ENCODE results near the gene METTL14.
A peak's percentile ranks its signal among the peaks of the same experiment; 100 is the strongest.
"Not testable (repeated sequence)": the region's sequence is repeated elsewhere in the genome, so short reads cannot be mapped to it uniquely, and the experiment has no call there.

The METTL14 gene

DNA sequence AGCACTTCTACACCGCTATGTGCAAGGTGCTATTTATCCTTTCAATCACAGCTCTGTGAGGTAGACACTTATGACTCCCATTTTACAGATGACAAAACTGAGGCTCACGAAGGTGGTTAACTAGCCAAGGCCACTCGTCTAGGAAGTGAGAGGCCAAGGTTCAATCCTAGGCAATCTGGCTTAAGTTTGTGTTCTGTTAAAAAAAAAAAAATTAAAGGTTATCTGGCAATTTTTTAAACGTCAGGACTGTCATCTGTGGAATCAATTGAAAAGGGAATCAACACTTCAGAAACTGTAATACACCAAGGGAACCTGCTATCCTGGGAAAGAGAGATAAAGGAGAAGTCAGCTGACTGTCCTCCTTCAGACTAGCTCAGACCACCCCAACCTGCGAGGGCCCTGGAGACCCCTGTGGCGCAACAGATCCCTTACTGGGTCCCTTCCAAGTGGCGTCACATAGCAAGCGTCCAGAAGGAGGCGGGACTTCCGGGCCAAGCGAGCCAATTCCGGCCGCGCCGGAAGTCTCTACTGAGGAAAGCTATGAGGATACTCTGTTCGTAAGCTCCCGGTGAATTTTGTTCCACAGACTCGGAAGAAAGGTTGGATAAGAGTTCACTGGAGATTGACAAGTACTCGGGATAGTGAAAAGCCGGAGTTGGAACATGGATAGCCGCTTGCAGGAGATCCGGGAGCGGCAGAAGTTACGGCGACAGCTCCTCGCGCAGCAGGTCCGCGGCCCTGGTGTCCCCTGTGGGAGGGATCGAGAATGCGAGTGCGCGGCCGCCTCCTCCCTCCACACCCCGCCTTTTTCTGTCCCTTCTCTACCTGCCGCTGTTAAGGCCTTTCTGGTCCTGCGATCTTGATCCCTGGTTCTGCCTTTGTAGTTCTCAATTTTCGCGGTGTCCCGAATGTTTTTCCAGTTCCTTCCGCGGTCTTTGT, at the start of gene METTL14:
Gene METTL14 (plus strand): TSS at position 520 of the 939 bp plus-strand sequence. CDS start 143 bp downstream, at position 663.
- DNase-seq: peak; percentile 35

DNA sequence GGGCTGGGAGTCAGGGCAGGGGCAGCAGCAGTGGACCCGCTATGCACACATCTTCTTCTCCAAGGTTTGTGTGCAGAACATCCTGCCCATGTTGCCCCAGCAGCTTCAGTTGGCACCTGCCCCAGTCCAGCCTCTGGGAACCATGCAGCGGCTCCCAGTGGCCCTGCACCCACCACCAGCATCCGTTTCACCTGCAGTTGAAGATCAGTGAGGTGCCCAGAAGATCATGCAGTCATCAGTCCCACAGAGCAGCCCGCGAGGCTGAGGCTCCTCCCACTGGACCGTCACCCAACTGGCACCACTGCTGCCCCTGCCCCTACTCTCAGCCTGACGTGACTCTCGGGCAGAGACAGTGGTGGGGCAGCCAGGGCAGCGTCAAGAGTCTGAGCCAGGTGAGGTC, 49.1 kb upstream of the METTL14 start:
- DNase-seq: not testable (repeated sequence)

DNA sequence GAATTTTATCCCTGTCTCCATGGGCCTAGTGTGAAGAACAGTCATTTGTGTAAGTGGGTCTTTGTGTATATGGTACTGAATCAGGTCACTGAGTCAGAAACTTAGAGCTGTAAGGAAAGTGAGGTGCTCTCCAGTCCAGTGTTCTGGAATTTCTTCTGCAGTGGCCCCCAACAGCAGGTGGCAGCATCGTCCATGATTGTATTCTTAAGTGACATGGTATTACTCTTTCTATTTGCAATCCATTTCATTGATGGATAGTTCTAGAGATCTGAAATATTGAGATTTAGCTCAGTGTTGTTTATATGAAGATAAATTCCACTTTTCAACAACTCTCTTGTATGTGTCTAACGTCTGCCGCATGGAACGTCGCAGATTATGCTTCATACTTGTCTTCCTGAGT, 20.5 kb upstream of the METTL14 start:
- DNase-seq: not testable (repeated sequence)

DNA sequence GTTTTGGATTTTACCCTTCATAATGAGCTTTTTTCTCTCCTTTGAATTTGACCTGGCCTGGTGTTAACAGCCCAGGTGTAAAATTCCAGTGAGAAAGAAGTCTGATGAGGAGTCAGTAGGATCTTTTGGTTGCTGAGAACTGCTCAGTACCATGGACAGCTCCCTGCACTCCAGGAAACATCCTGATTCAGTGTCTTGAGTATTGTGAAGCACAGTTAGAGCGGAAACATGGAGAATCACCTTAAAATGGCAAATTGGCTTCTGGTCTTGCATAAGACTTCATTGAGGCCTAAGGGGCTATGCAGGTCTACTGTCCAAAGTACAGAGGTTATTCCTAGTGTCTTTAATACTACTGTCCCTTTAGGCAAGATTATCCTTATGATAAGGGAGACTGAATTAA, 16.0 kb upstream of the METTL14 start:
- not testable (repeated sequence) for DNase-seq

DNA sequence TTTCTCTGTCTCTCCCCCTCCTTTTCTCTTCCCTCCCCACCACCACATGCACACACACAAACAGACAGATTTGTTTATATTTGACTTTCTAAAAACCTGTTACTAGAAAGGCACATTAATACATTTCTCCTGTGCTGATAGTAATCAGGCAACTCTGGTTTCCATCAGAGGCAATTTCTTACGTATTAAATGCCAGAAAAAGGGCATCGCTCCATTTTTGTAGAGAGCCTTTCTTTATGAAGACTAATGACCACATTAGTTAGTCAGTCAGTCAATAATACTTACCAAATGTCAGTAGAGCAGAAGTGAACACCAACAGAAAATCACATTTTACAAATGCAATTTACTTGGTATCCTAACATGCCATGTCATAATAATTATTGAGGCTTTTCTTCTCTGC, 14.2 kb upstream of the METTL14 start:
- DNase-seq: not testable (repeated sequence)

DNA sequence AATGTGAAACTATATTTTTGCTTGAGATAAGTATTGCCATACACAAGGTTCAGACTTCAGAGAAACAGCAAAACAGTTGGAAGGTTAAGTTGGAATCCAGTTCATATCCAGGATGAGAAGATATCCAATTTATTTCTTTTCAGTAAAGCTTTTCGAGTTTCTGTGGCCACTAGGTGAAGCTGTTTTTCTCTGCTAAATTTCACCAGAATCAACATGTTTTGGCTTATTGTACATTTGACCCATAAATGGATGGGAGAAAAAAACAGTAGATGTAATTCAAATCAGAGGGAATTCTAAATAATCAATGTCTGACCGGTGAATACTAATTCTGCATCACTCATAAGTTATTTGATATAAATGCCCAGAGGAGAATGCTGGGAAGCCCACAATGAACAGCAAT, 9.1 kb upstream of the METTL14 start:
- DNase-seq: no peak

DNA sequence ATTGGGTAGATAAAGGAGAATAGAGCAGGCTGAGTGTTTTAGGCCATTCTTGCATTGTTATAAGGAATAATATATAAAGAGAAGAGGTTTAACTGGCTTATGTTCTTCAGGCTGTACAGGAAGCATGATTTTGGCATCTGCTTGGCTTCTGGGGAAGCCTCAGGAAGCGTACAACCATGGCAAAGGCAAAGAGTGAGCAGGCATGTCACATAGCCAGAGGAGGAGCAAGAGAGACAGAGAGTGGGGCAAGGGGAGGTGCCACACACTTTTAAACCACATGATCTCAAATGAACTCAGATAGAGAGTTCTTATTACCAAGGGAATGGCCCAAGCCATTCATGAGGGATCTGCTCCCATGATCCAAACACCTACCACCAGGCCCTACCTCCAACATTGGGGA, 4.4 kb upstream of the METTL14 start:
- no peak for DNase-seq

DNA sequence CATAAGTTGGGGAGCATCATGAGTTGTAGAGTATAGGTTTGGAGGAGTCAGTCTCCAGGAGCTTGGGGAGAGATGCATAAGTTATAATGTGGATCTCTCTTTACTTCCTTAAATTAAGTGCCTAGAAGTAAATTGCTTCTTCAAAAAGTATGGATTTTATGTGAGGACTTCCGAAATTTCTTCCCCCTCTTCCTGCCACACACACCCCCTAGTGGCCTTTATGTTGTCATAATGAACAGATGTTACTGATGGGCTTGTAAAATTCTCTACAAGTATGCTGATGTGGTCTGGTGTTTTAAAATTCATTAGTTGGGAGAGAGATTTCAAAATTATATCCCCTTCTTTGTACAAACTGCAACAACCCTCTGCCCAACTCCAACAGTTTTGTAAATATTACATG, 2.3 kb upstream of the METTL14 start:
- DNase-seq: no peak

DNA sequence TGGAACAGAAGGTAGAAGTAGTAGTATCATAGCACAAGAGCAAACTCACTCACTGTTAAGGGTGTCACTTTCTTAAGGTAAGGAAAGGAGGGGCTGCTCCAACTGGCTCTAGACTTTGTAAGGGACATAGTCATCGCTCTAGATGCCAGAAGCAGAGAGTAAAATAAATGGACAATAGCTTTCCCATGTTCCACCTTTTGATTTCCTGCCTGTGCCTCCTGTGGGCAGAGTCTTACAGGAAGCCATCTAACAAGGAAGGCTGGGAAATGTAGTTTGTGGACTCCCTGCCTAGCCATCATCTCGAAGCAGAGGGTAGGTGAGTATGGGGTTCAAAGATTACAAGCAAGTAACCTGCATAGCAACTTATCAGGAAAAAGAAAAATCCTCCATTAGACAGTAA, 1.7 kb upstream of the METTL14 start:
- no peak for DNase-seq

DNA sequence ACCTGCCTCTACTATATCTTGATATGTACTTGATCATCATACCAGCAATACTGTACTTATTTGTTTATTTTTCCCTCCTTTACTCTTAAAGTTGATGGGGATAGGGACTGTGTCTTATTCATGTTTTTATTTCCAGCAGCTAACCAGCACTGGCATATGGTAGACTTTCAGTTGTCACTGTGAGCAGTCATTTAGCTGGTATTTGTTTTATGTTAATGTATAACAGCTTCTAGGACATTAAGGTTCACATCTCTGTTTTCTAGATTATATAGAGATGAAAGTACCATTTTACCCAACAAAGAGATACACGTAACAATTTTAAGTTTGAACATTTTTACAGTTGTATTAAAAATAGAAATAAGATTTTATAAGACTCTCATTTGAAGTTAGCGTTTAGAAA, 17.9 kb downstream of the METTL14 start:
- no peak for DNase-seq

DNA sequence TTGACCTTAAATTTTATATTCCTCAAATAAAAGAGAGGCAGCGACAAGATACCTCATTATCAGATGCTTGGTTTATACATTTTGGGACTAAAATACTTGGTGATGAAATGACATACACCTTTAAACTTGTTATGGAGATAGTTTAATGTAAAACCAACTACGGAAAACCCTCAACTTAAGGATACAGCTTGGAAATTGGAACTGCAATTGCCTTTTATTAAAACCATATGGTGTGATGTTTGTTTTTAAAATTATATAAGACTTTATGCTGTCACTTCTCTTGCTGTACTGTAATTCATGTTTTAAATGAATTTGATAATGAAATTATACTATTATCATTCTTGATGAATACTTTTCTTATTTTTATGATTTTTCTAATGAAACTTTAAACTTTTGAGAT, 25.9 kb downstream of the METTL14 start:
- no peak for DNase-seq

DNA sequence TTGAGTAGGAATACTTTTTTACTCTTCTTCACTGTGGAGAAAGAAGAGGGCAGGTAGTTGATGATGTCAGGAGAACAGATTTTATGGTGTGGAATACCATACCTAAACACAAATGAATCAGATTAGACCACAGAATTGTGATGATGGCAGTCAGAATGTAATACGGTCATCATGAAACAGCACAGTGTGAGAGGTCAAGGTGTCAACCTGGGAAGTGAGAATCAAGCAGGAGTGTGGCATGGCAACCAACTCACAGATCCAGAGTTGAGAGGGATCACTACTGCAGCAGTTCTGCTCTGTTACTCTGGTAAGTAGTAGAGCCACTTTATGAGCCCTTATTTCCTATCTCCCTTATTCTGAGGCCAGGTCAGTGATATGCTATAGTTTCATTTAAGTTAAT, 27.7 kb downstream of the METTL14 start:
- DNase-seq: no peak

DNA sequence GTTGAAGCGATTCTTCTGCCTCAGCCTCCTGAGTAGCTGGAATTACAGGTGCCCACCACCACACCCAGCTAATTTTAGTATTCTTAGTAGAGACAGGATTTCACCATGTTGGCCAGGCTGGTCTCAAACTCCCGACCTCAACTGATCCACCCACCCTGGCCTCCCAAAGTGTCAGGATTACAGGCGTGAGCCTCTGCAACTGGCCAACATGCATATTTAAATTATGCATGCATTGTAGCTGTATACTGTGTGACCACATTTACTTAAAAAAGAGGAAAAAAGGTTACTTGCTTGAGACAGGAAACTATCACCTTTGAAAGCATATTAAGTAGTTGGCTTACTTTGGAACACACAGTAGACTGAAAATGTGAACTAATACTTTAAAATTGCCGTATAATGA, 29.5 kb downstream of the METTL14 start:
- DNase-seq: no peak

DNA sequence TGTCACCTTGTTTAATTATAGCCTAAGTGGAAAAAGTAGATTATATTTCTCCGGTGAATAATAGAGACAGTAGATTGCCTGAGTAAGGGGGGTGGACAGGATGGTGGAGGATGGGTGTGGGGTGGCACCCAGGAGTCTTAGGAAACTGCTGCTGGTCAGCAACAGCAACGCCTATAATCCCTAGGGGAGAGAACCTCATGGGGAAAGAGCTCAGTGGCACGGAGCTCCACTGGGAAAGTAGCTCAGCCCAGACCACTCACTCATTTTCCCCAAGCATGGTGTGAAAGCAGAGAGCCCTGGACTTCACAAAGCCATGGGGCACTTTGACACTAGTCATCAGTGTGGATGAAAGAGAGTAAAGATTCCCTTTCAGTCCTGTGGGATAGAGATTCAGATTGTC, 31.1 kb downstream of the METTL14 start:
- DNase-seq: no peak

DNA sequence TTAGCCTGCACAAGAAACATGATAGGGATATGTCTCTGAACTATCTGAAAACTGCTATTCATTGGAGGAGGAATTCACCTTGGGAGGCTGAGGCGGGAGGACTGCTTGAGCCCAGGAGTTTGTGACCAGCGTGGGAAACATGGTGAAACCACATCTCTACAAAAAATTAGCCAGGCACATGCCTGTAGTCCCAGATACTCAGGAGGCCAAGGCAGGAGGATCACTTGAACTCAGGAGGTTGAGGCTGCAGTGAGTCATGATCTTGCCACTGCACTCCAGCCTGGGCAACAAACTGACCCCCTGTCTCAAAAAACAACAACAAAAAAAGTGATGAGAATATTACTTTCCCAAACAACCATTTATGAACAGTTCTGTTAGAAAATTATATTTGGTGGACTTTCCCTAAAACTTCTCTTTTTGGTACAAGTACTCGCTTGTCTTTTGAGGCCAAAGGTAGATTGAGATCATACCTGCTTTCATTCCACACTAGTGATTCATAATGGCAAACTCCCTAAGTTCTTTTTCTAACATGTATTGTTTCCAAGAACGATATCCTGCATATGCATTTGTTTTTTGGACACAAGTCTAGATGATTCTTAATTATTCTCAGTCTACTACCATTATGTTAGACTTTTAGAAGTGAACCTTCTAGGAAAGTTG, 33.4 kb downstream of the METTL14 start:
- no peak for DNase-seq

DNA sequence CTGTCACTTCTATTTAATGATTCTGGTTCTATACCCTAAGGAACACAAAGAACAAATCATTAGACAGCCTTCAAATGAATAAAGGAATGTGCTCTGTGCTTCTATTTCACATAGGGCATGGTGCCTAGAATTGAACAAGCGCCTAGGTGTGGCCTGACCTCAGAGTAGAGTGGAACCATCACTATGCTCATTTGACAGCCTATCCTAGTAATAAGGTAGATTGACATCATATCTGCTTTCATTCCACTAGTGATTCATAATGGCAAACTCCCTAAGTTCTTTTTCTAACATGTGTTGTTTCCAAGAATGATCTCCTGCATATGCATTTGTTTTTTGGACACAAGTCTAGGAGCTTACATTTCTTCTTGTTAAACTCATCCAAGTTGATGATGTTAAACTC, 36.6 kb downstream of the METTL14 start:
- DNase-seq: no peak

DNA sequence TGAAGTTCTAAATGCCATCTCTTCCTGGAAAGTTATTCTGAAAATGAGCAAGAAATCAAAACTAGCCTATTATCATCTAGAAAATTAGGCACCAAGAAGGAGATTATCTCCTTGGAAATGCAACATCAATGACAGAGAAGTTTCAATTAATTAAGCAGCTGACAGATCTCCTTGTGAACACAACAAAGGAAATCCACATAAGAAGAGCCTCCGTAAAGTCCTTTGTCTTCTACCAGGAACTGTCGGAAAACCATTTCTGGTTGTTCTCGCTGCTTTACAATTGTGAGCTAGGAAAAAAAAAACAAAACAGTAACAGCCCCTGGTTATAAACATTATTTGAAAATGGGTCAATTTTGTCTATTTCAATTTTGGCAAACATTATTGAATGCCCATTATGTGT, 38.2 kb downstream of the METTL14 start:
- DNase-seq: no peak

DNA sequence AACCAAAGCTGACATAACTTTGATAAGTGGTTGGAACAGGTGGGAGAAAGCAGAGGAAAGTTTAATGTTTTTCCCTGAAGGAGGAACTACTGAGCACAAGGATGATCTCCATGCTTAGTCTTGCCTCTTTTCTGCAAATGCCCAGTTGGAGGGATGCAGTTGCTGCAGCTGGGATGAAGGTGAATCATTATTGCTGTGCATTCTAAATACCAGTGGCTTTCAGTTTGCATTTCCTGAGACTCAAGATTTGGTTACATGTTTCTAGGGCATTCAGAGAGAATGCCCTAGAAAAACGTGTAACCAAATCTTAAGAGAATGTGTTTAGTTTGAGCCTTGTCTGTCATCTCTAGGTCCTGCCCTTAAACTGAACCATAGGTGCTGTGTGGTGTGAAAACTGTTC, 42.2 kb downstream of the METTL14 start:
- no peak for DNase-seq

DNA sequence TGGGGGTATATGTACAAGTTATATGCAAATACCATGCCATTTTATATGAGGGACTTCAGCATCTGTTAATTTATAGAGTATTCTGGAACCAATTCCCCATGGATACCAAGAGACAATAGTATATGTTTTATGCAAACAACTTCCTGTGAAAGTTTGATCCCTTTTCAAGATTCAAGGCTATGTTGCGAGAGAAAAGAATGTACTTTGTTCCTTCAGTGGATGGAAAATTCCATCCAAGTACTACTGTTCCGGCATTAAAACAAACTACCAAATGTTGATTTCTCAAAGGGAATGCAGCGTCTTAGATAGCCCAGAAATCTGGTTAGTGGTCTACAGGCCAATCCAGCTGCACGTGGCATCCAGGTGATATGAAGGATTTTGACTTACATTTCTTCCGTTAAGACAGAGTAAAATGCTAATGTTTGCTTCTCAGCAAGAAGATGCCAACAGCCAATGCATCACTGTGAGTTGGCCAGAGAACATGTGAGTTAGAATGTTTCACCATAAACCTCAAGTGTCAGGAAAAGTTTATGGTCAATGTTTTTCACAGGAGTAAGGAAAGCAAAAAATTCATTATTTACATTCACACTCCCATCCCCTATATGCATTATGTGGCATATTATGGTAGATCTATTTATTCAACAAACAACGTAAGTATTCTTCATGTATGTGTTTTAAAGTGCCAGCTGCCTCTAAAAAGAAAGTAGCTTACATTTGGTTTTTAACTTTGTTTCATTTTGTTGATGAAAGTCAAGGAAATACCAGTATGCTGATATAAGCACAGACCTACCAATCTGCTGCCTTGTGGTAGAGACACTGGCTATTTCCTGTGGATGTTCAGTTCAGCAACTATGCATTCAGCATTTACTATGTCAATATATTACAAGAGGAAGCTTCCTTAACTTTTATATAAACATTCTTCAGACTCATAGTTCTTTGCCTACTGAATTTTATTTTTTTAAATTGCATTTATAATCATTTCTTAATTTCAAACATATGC, 44.4 kb downstream of the METTL14 start:
- DNase-seq: no peak

DNA sequence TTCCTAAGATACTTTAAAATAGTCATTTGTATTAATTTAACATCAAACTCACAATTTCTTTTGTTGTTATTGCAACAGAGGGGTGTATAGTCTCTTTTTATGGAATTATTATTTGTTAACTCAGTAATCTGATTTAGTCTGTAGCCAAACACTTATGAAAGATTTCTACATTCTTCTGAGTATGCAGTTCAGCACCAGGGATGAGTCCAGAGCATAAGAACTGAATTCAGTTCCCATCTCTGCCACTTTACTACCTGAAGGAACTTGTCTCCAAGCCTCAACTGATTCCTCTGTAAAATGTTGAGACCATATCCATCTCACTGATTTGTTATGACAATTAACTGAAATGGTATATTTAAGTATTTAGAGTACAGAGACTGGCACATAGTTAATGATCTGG, 45.5 kb downstream of the METTL14 start:
- DNase-seq: no peak

DNA sequence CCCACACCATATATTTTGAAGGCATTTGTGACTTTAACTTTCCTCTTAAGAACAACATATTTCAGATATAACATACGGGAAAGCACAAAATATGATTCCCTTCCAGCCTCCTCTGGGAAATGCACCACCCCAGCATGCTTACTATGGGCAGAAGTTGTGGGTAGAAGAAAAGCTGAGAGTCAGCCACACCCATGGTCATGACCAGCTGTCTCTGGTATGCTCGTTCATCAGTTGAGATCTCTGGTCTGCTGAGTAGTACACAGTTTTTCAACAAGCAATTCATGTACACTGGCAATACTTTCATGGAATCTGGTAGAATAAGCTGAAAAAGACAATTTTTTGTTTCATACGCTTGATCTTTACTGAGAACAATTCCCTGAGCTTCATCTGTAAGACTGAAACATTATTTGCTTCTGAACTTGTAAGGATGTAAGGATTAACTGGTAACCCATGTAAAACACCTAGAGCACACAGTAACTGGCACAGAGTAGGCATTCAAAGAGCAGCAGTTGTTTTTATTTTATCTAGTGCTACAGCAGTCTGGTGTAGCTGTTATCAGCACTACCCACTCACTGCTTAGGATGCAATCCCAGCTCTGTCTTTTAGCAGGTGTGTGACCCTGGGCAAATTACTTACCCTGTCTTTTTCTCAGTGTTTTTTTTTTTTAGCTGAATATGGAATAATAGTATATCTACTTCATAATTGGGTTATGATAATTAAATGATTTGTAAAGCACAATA, 47.6 kb downstream of the METTL14 start:
- no peak for DNase-seq

DNA sequence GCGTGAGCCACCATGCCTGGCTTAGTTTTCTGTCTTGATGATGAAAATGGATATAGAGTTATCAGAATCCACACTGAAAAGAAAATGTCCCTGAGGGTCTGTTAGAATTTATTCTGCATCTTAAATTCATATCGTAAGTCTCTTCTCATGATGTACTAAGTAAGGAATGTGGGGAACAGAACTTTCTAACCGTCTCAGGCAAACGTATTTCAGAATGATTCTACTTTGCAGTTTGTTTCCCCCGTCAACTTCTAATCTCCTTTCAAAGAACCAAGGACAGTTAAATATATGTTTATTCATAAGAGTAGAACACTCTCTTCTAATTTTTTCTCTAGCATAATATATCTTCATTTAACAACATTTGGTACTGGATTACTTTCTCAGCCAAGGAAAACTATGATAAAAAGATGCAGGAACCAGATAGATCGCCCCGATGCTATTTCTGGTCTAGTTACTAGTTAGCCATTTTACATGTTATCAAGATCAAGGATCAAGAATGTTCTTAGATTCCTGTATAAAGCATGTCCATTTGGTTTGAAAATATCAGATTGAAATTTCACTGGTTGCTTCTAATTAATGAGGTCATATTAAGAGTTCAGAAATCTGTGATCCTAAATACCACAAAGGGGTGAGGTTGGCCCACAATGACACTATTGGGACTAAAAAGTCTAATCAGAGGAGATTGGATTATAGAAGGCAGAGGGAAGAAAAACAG, 49.5 kb downstream of the METTL14 start:
- no peak for DNase-seq

All from NCI-H524 treated with DMSO at 0.1 percent for 48 hours (cell line).